ENCODE data around the gene HTATSF1.

HTATSF1 gene

DNA sequence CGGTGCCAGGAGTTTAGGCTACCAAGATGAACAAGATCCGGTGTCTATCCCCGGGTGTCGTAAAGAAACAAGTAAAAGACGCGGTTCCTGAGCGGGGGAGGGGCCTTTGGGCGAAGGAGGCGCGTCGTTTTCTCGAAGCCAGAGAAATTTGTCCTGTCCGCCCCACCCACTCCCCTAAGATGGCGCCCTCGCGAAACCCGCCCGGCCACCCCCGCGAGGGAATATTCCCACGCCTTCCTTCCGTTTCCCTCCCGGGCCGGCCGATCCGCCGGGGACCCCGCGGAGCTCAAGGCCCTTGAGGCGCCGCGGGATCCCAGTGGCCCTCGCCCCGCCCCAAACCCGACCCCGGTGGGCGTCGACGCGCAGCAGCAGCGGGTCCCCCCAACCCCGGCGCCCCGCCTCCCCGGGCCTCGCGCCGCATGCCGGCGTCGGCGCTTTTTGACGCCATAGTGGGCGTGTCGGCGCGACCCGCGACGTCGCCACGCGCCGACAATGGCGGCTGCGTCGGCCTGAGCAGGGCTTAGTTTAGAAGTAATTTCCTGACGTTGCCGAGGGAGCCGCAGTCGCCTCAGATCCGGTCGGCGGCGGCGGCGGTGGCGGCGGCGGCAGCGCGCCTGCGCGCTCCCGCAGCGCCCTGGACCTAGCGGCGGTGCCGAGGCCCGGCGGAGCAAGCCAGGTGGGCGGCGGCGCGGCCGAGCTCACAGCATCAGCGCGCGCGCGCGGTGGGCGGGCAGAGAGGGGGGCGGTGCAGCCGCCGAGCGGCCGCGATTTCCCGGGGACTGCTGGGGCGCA lies 432 bp upstream of the HTATSF1 start:
- peak; percentile 41 to 72 for DNase-seq

DNA sequence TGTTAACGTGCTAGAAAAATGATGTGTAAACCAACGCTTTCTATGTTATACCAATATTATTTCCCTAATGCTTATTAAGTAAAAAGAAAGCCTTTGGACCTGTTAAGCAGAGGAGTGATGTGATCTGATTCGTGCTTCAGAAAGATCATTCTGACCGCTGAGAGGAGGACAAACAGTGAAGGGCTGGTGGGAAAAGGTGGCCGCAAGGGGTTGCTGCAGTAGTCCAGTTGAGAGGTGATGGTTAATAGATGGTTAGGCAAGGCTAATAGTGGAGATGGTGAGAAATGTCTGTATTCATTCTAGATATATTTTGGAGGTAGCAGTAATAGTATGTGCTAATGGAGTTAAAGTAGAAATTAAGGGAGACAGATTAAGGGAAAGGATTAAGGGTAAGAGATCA lies 21.7 kb downstream of the HTATSF1 start:
- DNase-seq, result no peak

DNA sequence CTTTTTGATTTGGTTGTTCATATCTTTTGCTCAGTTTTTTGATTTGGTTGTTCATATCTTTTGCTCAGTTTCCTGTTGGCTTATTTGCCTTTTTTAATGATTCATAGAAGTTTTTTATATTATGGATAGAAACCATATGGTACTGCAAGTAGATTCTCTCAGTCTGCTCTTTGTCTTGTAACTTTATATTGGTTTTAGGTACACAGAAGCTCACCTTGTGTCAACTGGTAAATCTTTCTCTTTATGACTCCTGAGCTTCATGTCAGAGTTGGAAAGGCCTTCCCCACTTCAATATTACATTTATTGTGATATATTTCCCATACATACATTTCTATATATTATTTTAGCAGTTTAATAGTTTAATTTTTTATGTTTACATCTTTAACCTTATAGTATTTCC lies 26.4 kb downstream of the HTATSF1 start:
- no peak for DNase-seq

DNA sequence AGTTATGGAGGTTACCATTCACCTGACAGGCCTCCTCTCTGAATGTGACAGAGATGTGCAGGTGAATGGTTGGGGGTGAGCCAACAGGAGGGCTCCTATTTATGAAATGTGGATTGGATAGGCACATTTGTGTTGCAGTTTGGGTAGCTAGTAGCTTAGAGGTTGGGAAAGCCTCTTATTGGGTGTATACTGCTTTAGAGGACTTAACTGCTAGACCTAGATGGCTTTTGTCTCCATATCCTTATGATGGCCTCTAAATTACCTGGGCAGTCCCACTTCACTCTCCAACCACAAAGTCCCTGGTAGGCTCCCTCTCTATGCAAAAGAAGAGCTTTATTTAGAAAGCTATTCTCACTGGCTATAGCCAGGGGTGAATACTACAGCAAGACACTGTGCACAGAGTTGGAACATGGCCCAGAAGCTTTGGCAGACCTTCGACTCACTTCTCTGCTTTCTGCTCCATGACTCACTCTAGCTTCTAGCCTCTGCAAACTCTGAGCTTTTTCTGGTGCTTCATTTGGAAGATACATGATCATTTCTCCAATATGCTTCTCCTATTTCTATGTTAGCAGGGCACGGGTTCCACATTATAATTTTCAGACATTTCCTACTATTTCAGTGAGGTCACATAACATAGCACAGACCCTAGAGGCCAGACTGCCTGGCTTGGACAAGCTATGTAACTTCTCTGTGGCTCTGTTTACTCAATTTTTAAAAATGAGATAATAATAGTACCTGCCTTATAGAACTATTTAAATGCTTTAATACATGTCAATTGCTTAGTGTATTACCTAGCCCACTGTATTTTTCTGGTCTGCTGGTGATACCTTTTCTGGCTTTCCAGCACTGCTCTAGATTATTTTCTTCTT lies 28.6 kb downstream of the HTATSF1 start:
- DNase-seq, result no peak

DNA sequence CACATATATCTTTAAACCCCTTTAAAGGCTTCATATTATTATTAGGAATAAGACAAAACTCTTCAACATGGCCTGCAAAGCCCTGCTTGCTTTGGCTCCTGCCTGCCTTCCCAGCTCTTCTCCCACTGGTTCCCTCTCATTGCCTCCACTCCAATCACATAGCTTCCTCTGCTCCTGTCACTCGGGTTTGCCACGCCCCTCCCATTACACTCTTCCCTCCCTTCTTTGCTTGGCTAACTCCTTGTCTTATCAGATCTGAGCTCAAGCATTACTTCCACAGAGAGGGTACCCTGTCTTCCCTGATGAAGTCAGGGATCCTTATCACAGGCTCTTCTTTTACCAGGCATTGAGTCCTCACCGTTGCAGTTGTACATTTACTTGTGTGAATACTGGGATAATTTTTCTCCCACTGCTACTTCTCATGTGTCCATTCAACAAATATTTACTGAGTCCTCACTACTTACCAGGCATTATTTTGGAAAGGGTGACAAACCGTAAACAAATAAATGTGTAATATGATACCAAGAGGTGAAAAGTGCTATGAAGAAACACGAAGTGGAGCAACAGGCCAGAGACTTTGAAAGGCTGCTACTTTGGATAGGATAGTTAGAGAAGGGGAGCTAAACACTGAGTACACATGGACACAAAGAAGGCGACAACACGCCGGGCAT lies 31.4 kb downstream of the HTATSF1 start:
- no peak for DNase-seq

DNA sequence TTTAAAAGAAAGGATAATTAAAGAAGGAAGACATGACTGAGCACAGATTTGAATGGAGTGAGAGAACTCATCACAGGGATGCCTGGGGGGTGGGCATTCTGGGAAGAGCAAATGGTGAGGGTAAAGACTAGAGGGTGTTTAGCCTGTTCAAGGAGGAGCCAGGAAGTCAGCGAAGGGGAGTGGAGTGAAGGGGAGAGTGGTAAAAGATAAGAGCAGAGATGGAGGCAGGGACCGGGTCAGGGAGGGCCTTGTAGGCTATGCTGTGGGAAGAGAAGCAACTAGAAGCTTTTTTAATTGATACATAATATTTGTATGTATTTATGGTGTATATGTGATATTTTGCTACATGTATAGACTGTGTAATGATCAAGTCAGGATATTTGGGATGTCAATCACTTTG lies 32.4 kb downstream of the HTATSF1 start:
- no peak for DNase-seq

DNA sequence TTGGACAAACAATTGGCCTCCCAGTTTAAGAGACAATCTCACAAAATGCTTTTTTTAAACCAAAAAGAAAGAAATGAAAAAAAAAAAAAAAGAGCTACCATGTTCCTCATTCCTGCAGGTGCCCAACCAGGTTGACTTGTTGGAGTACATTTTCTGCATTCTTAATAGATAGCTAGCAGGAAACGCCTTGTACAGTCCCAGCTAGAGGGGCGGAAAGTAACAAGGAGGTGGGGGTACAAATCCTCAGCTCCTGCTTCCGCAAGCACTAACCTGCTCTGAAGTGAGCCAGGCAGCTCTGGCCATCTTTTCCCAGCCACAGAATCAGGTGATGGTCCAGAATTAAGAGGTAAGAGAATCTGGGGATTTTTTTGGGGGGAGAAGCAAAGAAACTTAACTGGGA lies 34.6 kb downstream of the HTATSF1 start, which contains the start of gene VGLL1:
Gene VGLL1 (plus strand): TSS at position 265 of the 400 bp plus-strand sequence. CDS start 3,806 bp downstream, outside the sequence.
- DNase-seq, result no peak

DNA sequence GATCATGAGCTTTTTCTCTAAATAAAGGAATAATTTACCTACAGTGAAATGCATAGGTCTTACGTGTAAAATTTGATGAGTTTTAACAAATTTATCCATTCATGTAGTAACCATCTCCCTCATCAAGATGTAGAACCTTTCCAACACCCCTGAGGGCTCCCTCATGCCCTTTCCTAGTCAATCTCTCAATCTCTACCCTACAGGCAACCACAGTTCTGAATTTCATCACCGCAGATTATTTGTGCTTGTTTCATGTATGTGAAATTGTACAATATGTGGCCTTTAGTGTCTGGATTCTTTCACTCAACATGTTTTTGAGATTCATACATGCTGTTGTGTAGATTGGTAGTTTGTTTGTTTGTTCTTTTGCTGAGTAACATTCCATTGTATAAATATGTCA lies 36.7 kb downstream of the HTATSF1 start:
- DNase-seq, result no peak

DNA sequence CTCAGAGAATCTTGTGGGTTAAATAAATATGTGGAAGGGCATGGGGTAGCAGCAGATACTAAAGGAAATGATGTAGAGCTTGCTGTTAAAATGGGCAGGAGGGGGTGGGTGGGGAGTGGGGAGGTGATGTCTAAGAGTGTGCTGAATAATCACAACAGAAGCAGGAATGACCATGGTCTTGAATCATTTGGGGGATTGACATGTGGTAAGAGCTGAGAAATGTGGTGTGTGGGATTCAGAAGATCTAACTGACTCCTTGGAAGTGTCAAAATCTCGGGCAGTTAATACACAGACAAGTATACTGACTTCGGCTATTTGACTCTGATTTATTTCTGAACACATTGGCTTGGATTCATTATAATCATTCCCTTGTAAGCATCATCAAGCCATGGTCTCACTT lies 41.4 kb downstream of the HTATSF1 start:
- DNase-seq, result no peak

DNA sequence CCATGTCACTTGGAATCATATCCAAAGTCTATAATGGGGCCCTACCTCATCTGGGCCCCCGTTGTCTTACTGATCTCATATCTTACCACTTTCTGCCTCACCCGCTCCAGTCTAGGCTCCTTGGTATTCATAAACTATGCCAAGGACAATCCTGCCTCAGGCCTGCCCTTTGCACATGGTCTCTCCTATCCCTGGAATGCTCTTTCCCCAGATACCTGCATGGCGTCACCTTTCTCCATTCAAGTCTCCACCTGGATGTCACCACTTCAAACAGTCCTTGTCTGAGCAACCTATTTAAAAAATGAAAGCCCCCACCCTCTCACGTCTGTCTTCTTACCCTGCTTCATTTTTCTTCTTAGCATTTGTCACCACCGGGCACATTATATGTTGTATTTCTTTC lies 42.8 kb downstream of the HTATSF1 start:
- no peak for DNase-seq

DNA sequence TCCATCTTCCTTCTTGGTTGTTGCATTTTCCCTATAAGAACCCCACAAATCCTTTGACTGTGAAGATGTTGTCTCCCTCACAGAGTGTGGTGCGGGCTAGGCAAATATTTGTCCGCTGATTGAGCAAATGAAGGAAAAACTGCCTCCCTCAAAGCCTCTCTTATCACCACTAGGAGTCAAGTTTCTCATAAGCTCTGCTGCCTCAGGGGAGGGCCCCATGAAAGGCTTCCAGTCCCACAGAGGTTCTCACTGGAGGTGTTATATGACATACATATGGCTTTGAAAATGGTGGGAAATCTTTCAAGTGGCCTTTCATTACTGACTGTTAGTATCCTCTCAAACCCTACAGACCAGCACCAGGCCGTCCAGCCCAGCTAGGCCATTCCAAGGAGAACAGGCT lies 43.9 kb downstream of the HTATSF1 start:
- DNase-seq, result no peak

DNA sequence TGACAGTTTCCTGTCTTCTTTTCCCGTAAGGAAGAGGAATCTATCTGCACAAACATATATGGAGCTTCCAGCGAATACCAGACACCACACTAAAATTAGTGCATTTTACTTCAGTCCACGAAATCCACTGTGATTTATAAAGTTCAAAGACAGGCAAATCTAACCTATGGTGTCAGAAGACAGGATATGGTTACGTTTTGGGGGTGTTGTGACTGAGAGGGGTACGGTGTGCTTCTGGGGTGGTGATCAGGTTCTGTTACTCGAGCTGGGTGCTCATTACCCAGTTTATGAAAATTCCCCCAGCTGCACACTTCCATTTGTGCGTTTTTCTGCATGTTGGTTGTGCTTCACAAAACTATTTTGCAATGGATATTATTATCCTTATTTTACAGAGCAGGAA lies 44.9 kb downstream of the HTATSF1 start:
- no peak for DNase-seq

DNA sequence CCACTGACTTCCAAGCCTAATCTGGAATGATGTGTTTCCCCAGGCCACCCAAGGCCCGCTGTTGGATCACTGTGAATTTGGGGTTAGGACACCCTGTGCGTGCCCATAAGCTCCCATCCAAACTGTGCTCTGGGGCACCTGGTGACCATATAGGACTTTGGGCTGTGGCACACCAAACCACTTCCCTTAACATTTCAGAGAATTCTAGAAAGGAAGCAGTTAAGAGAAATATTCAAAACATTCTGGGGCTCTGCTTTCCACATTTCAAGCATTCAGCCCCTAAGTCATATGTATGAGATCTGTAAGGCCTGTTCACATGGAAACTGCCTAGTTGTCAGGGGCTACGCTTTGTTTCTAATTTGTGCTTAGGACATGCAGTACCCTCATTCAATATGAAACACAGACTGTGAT lies 49.0 kb downstream of the HTATSF1 start:
- DNase-seq, result no peak

DNA sequence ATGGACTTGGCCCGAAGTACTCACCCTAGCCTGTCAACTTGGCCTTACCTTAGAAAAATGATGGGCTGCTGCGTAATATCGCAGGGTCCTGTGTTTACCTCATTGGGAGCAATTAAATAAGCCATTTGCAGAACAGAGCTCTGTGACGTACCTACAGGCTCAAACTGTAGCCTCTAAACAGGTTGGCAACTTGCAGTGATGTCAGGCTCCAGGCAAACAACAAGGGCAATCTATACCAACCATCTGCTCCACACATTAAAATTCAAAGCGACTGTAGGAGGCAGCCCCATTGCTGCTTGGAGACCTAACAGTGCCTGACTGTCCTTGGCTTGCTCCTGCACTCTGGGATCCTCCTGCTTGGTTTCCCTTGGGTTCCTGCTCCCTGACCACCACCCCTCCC lies 51.8 kb downstream of the HTATSF1 start:
- DNase-seq, result no peak

DNA sequence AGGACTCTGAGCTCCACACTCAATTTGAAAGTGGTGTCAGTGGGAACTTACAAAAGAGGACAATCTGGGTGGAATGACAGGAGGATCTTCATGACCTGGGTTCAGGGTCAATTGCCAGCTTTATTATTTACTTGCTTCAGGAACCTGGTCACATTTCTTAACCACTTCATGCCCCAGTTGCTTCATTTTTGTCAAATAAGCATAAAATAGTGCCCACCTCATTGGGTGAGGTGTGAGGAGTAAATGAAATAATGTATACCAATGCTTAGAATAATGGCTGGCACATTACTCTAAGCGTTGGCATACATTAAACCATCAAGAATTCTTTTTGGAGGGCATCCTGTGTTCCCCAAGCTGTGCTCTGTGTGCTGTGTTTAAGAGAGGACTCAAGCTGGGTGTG lies 54.0 kb downstream of the HTATSF1 start:
- DNase-seq, result no peak

DNA sequence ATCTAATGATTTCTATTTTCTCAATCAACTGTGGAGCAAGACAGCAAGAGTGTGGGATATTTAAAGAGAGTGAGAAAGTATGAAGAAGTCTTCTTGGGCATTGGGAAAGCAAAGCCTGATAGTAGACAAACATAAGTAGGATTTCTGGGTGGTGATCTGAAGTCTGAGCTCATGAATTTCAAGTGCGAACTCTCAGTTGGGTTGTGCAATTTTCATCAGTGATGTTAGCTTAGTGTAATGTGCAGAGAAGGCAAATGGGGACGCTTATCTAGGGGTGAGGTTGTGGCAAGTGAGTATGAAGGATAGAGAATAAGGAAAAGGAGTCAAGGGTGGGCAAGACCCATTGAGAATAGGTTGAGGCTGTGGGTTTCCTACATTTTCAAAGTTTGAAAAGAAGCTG lies 58.3 kb downstream of the HTATSF1 start:
- DNase-seq, result no peak
